Esophagus squamous epithelium (tissue), 4 donors: ENCODE data around the gene GPATCH3.

Experiments used
- CTCF ChIP-seq, 6 experiments: fragments of 450-650 bp in 4 of 6; fragments of 200-600 bp in 2 of 6; sonication (generic) in 2 of 6; IDR thresholded peaks; one replicate each; pipeline ENCODE4 v1.5.1; 2016 to 2019; ENCODE audit warnings: antibody characterized with exemption in 6 of 6, mild to moderate bottlenecking in 4 of 6, moderate library complexity in 4 of 6
- POLR2A ChIP-seq, 4 donors: fragments of 450-650 bp; IDR thresholded peaks; one replicate each; pipeline ENCODE4 v1.6.1; 2017; ENCODE audit warnings: antibody characterized with exemption in 4 of 4, mild to moderate bottlenecking in 4 of 4, moderate library complexity in 3 of 4

- no peak for TF ChIP-seq POLR2A (IDR thresholded peaks at IDR 0.05)
- no peak for TF ChIP-seq CTCF (IDR thresholded peaks at IDR 0.05)
Observed at GRCh38 chr1:26856181-26856580, 44.1 kb downstream of the GPATCH3 start.
